Lung (tissue), 12 donors: Measurements from ENCODE around the gene NFKBIE. TPM values are rescaled to one million over a fixed set of nuclear protein-coding genes. Genes with fewer than 3 reads are reported as not detected.

Experiments
- ATAC-seq: fragments of 200-7000 bp; cut with Tn5 transposase; one replicate; pipeline ENCODE4 v1.9.1; 2020; ENCODE audit warnings: moderate number of reproducible peaks; ENCODE audit not compliant: insufficient read depth, low FRiP score
- DNase-seq, 3 donors: peaks; one replicate each; pipeline ENCODE4 v3.0.0-alpha.2; 2013 to 2017
- H3K27ac ChIP-seq, 2 donors: one replicate each; pipeline ENCODE4 v1.5.1; 2013; ENCODE audit warnings: mild to moderate bottlenecking in 2 of 2, moderate library complexity in 2 of 2, control low read depth in 1 of 2, inconsistent platforms in 1 of 2, low read depth in 1 of 2, low read length in 1 of 2
- H3K27me3 ChIP-seq, 3 donors: one replicate each; pipeline ENCODE4 v1.5.1; 2013; ENCODE audit warnings: low read length in 2 of 3; ENCODE audit not compliant: control insufficient read depth in 3 of 3, insufficient read depth in 3 of 3
- H3K36me3 ChIP-seq, 4 donors: one replicate each; pipeline ENCODE4 v1.5.1; 2013; ENCODE audit warnings: low read length in 4 of 4, mild to moderate bottlenecking in 1 of 4, moderate library complexity in 1 of 4; ENCODE audit not compliant: control insufficient read depth in 4 of 4, insufficient read depth in 4 of 4
- H3K4me1 ChIP-seq, 5 donors: one replicate each; pipeline ENCODE4 v1.5.1; 2013; ENCODE audit warnings: low read length in 5 of 5, mild to moderate bottlenecking in 2 of 5, moderate library complexity in 1 of 5; ENCODE audit not compliant: control insufficient read depth in 5 of 5, insufficient read depth in 5 of 5
- H3K4me3 ChIP-seq: one replicate; pipeline ENCODE4 v1.5.1; 2013; ENCODE audit warnings: mild to moderate bottlenecking, control low read depth, moderate library complexity
- H3K9ac ChIP-seq, 2 donors: one replicate each; pipeline ENCODE4 v1.5.1; 2013; ENCODE audit warnings: low read length in 2 of 2, control low read depth in 1 of 2; ENCODE audit not compliant: insufficient read depth in 1 of 2
- H3K9me3 ChIP-seq, 4 donors: one replicate each; pipeline ENCODE4 v1.5.1; 2013; ENCODE audit warnings: low read length in 3 of 4, mild to moderate bottlenecking in 1 of 4, moderate library complexity in 1 of 4; ENCODE audit not compliant: control insufficient read depth in 4 of 4, insufficient read depth in 3 of 4
- CTCF ChIP-seq: IDR thresholded peaks from 2 replicates; pipeline ENCODE4 v1.5.1; 2012; ENCODE audit warnings: mild to moderate bottlenecking; ENCODE audit errors: control extremely low read depth, extremely low read depth
- WGBS, 2 donors: extraction: QIAGEN DNeasy Blood & Tissue Kit; methylation state at CpG; one replicate each; pipeline ENCODE4 v1.1.7; 2013; 5-methylcytosine and 5-hydroxymethylcytosine counted together
- polyA plus RNA-seq, 2 donors: library from polyadenylated mRNA; stranded (reverse); fragments of 200-250 nt; gene quantifications; one replicate each; pipeline ENCODE4 v1.2.1, GENCODE V29; 2013
- total RNA-seq, 2 donors: library from RNA; depleted of rRNA in 1 of 2; stranded (reverse); fragments of >200 nt in 1 of 2; gene quantifications; one replicate each; pipeline ENCODE4 v1.2.1, GENCODE V29; 2014 to 2021
- donor health status: control.
- donor health status: control.
- donor health status: Bipolar disorder and iron deficiency.
- donor health status: healthy.
- donor health status: DM: yes; HTN: yes; CAD: no.

NFKBIE gene
- total and polyA plus RNA-seq, 4 donors, result 13.1 to 40.6 (median 20.4) TPM

- peaks cover 7 to 27% (median 9%) of the 10 kb centered on the region in 5 donors for H3K4me1 ChIP-seq
- no peak overlapping the region for H3K27ac ChIP-seq
- H3K4me3 ChIP-seq, result no peak overlapping the region
- peaks cover 46 to 61% (median 56%) of the 10 kb centered on the region in 4 donors for H3K36me3 ChIP-seq
- no peaks in the 10 kb centered on the region for H3K27me3 ChIP-seq
- 92 to 93% methylated on average over 14 of the region's 14 CpGs for WGBS, 2 donors
- no peak overlapping the region for H3K9ac ChIP-seq
- ATAC-seq (no peak), DNase-seq (no peak)
- no peak for TF ChIP-seq CTCF
- no peaks in the 10 kb centered on the region for H3K9me3 ChIP-seq
These were observed 13.5 kb downstream of the NFKBIE start for GRCh38 chr6:44251576-44252524.

GRCh38 chr6:44250718-44251123 lies 14.6 kb downstream of the NFKBIE start:
- Histone ChIP-seq H3K4me3 (no peak overlapping the region), H3K4me1 (peaks cover 7 to 20% (median 11%) of the 10 kb centered on the region in 5 donors), H3K9me3 (no peaks in the 10 kb centered on the region), H3K27me3 (no peaks in the 10 kb centered on the region), H3K9ac (no peak overlapping the region), H3K27ac (no peak overlapping the region), H3K36me3 (peaks cover 44 to 61% (median 56%) of the 10 kb centered on the region in 4 donors)
- WGBS, 2 donors, result 84 to 86% methylated on average over 3 of the region's 3 CpGs
- no peak for DNase-seq
- ATAC-seq, result no peak
- TF ChIP-seq CTCF, result no peak

DNA sequence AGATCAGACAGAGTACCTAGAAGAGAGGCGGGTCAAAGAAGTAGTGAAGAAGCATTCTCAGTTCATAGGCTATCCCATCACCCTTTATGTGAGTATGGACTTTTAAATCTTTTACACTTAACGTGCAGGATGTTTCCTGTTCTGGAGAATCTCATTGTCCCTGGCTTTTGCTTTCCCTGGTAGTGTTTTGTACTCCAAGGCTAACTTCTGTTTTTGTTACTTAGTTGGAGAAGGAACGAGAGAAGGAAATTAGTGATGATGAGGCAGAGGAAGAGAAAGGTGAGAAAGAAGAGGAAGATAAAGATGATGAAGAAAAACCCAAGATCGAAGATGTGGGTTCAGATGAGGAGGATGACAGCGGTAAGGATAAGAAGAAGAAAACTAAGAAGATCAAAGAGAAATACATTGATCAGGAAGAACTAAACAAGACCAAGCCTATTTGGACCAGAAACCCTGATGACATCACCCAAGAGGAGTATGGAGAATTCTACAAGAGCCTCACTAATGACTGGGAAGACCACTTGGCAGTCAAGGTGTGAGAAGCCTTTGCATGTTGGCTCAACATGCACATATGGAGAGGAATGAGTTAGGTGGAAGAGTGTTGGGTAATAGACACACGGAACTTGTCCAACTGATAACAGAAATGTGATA lies 15.2 kb downstream of the NFKBIE start:
- Histone ChIP-seq H3K4me3 (no peak overlapping the region), H3K4me1 (peaks cover 7 to 22% (median 11%) of the 10 kb centered on the region in 5 donors), H3K9ac (no peak overlapping the region), H3K9me3 (no peaks in the 10 kb centered on the region), H3K27ac (no peak overlapping the region), H3K36me3 (peaks cover 42 to 61% (median 55%) of the 10 kb centered on the region in 4 donors), H3K27me3 (no peaks in the 10 kb centered on the region)
- ATAC-seq, result no peak
- 64 to 67% methylated on average over 6 of the region's 6 CpGs for WGBS, 2 donors
- no peak for TF ChIP-seq CTCF
- no peak for DNase-seq
